KMS-11 (cell line): ENCODE measurements around the gene DDX53.

Experiments
- H2AFZ ChIP-seq: fragments of 200-600 bp; sonication (generic); 2 replicates; pipeline ENCODE4 v1.6.1; 2016; ENCODE audit warnings: antibody characterized with exemption, mixed run types, low read depth
- H3K27ac ChIP-seq: fragments of 200-600 bp; sonication (generic); 2 replicates; pipeline ENCODE4 v1.6.1; 2016; ENCODE audit warnings: mild to moderate bottlenecking, mixed run types
- H3K27me3 ChIP-seq: fragments of 200-600 bp; sonication (generic); 2 replicates; pipeline ENCODE4 v1.6.1; 2017; ENCODE audit warnings: mild to moderate bottlenecking, low read depth, mixed run types, moderate library complexity; ENCODE audit not compliant: insufficient read depth
- H3K36me3 ChIP-seq: fragments of 200-600 bp; sonication (generic); 2 replicates; pipeline ENCODE4 v1.6.1; 2017; ENCODE audit warnings: mild to moderate bottlenecking, mixed run types; ENCODE audit not compliant: insufficient read depth
- H3K4me1 ChIP-seq: fragments of 200-600 bp; sonication (generic); 2 replicates; pipeline ENCODE4 v1.6.1; 2016; ENCODE audit warnings: mild to moderate bottlenecking, low read depth, mixed run types; ENCODE audit not compliant: poor library complexity, severe bottlenecking
- H3K4me2 ChIP-seq: fragments of 200-600 bp; sonication (generic); 2 replicates; pipeline ENCODE4 v1.7.0; 2016; ENCODE audit warnings: mild to moderate bottlenecking, mixed run types
- H3K4me3 ChIP-seq: fragments of 200-600 bp; sonication (generic); IDR thresholded peaks from 2 replicates; pipeline ENCODE4 v1.6.1; 2017; ENCODE audit warnings: low read depth, low read length, mixed read lengths; ENCODE audit not compliant: insufficient read depth
- H3K79me2 ChIP-seq: fragments of 200-600 bp; sonication (generic); 2 replicates; pipeline ENCODE4 v1.6.1; 2016; ENCODE audit warnings: low read depth, mixed run types; ENCODE audit not compliant: insufficient read depth
- H3K9ac ChIP-seq: fragments of 200-600 bp; sonication (generic); 2 replicates; pipeline ENCODE4 v1.6.1; 2016; ENCODE audit warnings: mild to moderate bottlenecking, mixed run types
- H4K20me1 ChIP-seq: fragments of 200-600 bp; sonication (generic); 2 replicates; pipeline ENCODE4 v1.6.1; 2016; ENCODE audit warnings: mild to moderate bottlenecking, mixed run types; ENCODE audit not compliant: insufficient read depth
- TF ChIP-seq, protein P1 (sequence below): fragments of 200-600 bp; sonication (generic); conservative IDR thresholded peaks from 2 replicates; pipeline ENCODE4 v1.6.1; 2017; ENCODE audit warnings: low read depth, mild to moderate bottlenecking, antibody characterized with exemption, low read length, moderate library complexity, mixed read lengths

Gene DDX53

DNA sequence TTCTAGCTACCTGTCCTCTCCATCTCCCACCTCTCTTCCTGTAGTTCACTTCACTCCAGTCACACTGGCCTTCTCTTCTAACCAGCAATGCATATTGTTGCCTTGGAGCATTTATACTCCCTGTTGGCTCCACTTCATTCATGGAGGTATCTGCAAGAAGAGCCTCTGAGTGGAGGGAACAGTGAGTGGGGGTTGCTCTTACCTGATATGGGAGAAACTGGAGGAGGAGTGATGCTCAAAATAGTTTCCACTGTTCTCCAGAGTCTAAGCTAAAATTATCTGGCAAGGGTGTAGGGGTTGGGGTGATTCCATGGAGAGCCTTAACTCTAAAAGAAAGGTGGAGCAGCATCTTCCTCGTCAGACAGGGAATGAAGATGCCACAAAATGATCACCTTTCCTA is 28.9 kb upstream of the DDX53 start:
- TF ChIP-seq, protein P1, sequence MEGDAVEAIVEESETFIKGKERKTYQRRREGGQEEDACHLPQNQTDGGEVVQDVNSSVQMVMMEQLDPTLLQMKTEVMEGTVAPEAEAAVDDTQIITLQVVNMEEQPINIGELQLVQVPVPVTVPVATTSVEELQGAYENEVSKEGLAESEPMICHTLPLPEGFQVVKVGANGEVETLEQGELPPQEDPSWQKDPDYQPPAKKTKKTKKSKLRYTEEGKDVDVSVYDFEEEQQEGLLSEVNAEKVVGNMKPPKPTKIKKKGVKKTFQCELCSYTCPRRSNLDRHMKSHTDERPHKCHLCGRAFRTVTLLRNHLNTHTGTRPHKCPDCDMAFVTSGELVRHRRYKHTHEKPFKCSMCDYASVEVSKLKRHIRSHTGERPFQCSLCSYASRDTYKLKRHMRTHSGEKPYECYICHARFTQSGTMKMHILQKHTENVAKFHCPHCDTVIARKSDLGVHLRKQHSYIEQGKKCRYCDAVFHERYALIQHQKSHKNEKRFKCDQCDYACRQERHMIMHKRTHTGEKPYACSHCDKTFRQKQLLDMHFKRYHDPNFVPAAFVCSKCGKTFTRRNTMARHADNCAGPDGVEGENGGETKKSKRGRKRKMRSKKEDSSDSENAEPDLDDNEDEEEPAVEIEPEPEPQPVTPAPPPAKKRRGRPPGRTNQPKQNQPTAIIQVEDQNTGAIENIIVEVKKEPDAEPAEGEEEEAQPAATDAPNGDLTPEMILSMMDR: no peak
- H3K27me3 ChIP-seq: no peaks in the 10 kb centered on the region

GRCh38 chrX:22974616-22975015 is 25.1 kb upstream of the DDX53 start:
- Histone ChIP-seq H4K20me1 (no peaks in the 10 kb centered on the region), H3K4me2 (no peak overlapping the region), H3K9ac (no peak overlapping the region), H3K79me2 (no peaks in the 10 kb centered on the region), H3K4me3 (no peak overlapping the region), H3K27ac (no peak overlapping the region), H3K4me1 (peaks cover 14% of the 10 kb centered on the region), H2AFZ (no peak overlapping the region), H3K27me3 (no peaks in the 10 kb centered on the region), H3K36me3 (no peaks in the 10 kb centered on the region)
- TF ChIP-seq, protein P1: no peak

More for the DNA sequence above, 28.9 kb upstream of the DDX53 start:
- Histone ChIP-seq H3K79me2 (no peaks in the 10 kb centered on the region), H3K4me2 (no peak overlapping the region), H3K27ac (no peak overlapping the region), H4K20me1 (no peaks in the 10 kb centered on the region), H3K36me3 (no peaks in the 10 kb centered on the region), H3K4me3 (no peak overlapping the region), H3K4me1 (peaks cover 31% of the 10 kb centered on the region), H2AFZ (no peak overlapping the region), H3K9ac (no peak overlapping the region)

DNA sequence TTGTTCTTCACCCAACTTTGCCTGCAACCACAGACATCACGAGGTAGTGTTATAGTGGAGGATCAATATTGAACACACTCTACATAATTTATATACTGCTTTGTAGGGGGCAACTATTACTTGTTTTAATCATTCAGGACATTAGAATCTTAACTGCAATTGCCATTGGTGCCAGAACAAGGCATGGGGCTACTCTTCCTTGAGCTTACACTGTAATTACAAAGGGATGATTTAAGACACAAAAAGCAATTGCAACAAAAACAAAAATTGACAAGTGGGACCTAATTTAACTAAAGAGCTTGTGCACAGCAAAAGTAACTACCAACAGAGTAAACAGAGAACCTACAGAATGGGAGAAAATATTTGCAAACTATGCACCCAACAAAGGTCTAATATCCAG is 24.0 kb upstream of the DDX53 start:
- Histone ChIP-seq H3K36me3 (no peaks in the 10 kb centered on the region), H3K4me2 (no peak overlapping the region), H3K9ac (no peak overlapping the region), H3K27ac (no peak overlapping the region), H2AFZ (no peak overlapping the region), H4K20me1 (no peaks in the 10 kb centered on the region), H3K79me2 (no peaks in the 10 kb centered on the region), H3K27me3 (no peaks in the 10 kb centered on the region), H3K4me1 (peaks cover 3% of the 10 kb centered on the region), H3K4me3 (no peak overlapping the region)
- TF ChIP-seq, protein P1: no peak

GRCh38 chrX:22985958-22986357 is 13.8 kb upstream of the DDX53 start:
- Histone ChIP-seq H3K79me2 (no peaks in the 10 kb centered on the region), H3K27ac (no peak overlapping the region), H3K4me2 (no peak overlapping the region), H3K9ac (no peak overlapping the region), H3K27me3 (no peaks in the 10 kb centered on the region), H3K4me3 (no peak overlapping the region), H3K36me3 (no peaks in the 10 kb centered on the region), H4K20me1 (no peaks in the 10 kb centered on the region), H3K4me1 (no peaks in the 10 kb centered on the region), H2AFZ (no peak overlapping the region)
- TF ChIP-seq, protein P1: no peak
